OCI-LY1 (cell line): ENCODE results near the gene CFAP97D2.
"Not testable (repeated sequence)": the region's sequence is repeated elsewhere in the genome, so short reads cannot be mapped to it uniquely, and the experiment has no call there.

Source experiments
- H2AFZ ChIP-seq: fragments of 200-600 bp; sonication (generic), shearing (Covaris generic); 2 replicates; pipeline ENCODE4 v1.6.0; 2014; ENCODE audit warnings: antibody characterized with exemption, mild to moderate bottlenecking, low read length
- H3F3A ChIP-seq: fragments of 200-600 bp; sonication (generic), shearing (Covaris generic); 2 replicates; pipeline ENCODE4 v1.6.0; 2014; ENCODE audit warnings: mild to moderate bottlenecking, antibody characterized with exemption, low read length, moderate library complexity; ENCODE audit not compliant: insufficient read depth
- H3K27ac ChIP-seq: fragments of 200-600 bp; sonication (generic); 2 replicates; pipeline ENCODE4 v1.5.1; 2014; ENCODE audit warnings: low read length, mixed run types, mild to moderate bottlenecking, low read depth; ENCODE audit not compliant: poor library complexity, severe bottlenecking
- H3K27me3 ChIP-seq: fragments of 200-600 bp; sonication (generic); 2 replicates; pipeline ENCODE4 v1.6.0; 2014; ENCODE audit warnings: antibody characterized with exemption, mild to moderate bottlenecking, low read length, moderate library complexity; ENCODE audit not compliant: insufficient read depth
- H3K36me3 ChIP-seq: fragments of 200-600 bp; sonication (generic); 2 replicates; pipeline ENCODE4 v1.6.1; 2014; ENCODE audit warnings: mild to moderate bottlenecking, antibody characterized with exemption, low read length, moderate library complexity, mixed read lengths; ENCODE audit not compliant: insufficient read depth
- H3K4me1 ChIP-seq: fragments of 200-600 bp; sonication (generic); 2 replicates; pipeline ENCODE4 v1.5.1; 2014; ENCODE audit warnings: mild to moderate bottlenecking, low read length, moderate library complexity; ENCODE audit not compliant: insufficient read depth, severe bottlenecking
- H3K4me2 ChIP-seq: fragments of 200-600 bp; sonication (generic), shearing (Covaris generic); 2 replicates; pipeline ENCODE4 v1.6.1; 2014; ENCODE audit warnings: low read length
- H3K4me3 ChIP-seq: fragments of 200-600 bp; sonication (generic); 2 replicates; pipeline ENCODE4 v1.5.1; 2014; ENCODE audit warnings: low read length, low read depth, mild to moderate bottlenecking, mixed read lengths; ENCODE audit not compliant: poor library complexity, severe bottlenecking
- H3K79me2 ChIP-seq: fragments of 200-600 bp; shearing (Covaris generic); 2 replicates; pipeline ENCODE4 v1.6.1; 2016; ENCODE audit warnings: mixed run types, low read length, mixed read lengths; ENCODE audit not compliant: insufficient read depth
- H3K9ac ChIP-seq: fragments of 200-600 bp; sonication (generic), shearing (Covaris generic); 2 replicates; pipeline ENCODE4 v1.6.1; 2014; ENCODE audit warnings: mild to moderate bottlenecking, low read length, mixed read lengths
- H3K9me2 ChIP-seq: fragments of 200-600 bp; sonication (generic), shearing (Covaris generic); 2 replicates; pipeline ENCODE4 v1.6.1; 2014; ENCODE audit warnings: low read depth, mild to moderate bottlenecking, low read length, mixed read lengths
- H3K9me3 ChIP-seq: fragments of 200-600 bp; shearing (Covaris generic); 2 replicates; pipeline ENCODE4 v1.6.1; 2014; ENCODE audit warnings: low read length, mixed read lengths
- H4K20me1 ChIP-seq: fragments of 200-600 bp; sonication (generic), shearing (Covaris generic); 2 replicates; pipeline ENCODE4 v1.6.0; 2016; ENCODE audit warnings: mild to moderate bottlenecking, low read length; ENCODE audit not compliant: insufficient read depth
- CTCF ChIP-seq: fragments of 200-600 bp; sonication (generic), shearing (Covaris generic); IDR thresholded peaks from 2 replicates; pipeline ENCODE4 v1.5.1; 2017; ENCODE audit warnings: mild to moderate bottlenecking, antibody characterized with exemption, low read length, moderate library complexity, mixed read lengths
- EZH2 ChIP-seq: fragments of 200-600 bp; sonication (generic), shearing (Covaris generic); IDR thresholded peaks from 2 replicates; pipeline ENCODE4 v1.8.0; 2017; ENCODE audit warnings: borderline replicate concordance, mixed run types, mild to moderate bottlenecking, antibody characterized with exemption, low read length, moderate library complexity, mixed read lengths

The CFAP97D2 gene

GRCh38 chr13:114146629-114147028, 32.4 kb upstream of the CFAP97D2 start:
- H3K9me3 ChIP-seq = no peaks in the 10 kb centered on the region
- no peak overlapping the region for H3K4me2 ChIP-seq
- H3K79me2 ChIP-seq = no peaks in the 10 kb centered on the region
- TF ChIP-seq CTCF (peak; percentile 47; the same call in 1 of the 2 replicates), EZH2 (no peak)
- H4K20me1 ChIP-seq = no peaks in the 10 kb centered on the region
- H3K27ac ChIP-seq = peak overlapping the region; percentile 58
- H3F3A ChIP-seq = no peaks in the 10 kb centered on the region
- H3K4me1 ChIP-seq = peaks cover 76% of the 10 kb centered on the region
- no peaks in the 10 kb centered on the region for H3K36me3 ChIP-seq
- H2AFZ ChIP-seq = no peak overlapping the region
- no peak overlapping the region for H3K4me3 ChIP-seq
- H3K27me3 ChIP-seq = peaks cover 5% of the 10 kb centered on the region; the same call in 1 of the 2 replicates
- no peaks in the 10 kb centered on the region for H3K9me2 ChIP-seq
- H3K9ac ChIP-seq = no peak overlapping the region

GRCh38 chr13:114147803-114148520, 31.1 kb upstream of the CFAP97D2 start:
- no peaks in the 10 kb centered on the region for H3K36me3 ChIP-seq
- H3K27me3 ChIP-seq = no peaks in the 10 kb centered on the region
- H3K4me3 ChIP-seq = no peak overlapping the region
- no peak overlapping the region for H3K9ac ChIP-seq
- peak overlapping the region; percentile 78 for H3K27ac ChIP-seq
- no peaks in the 10 kb centered on the region for H4K20me1 ChIP-seq
- peaks cover 69% of the 10 kb centered on the region for H3K4me1 ChIP-seq
- H3K9me3 ChIP-seq = no peaks in the 10 kb centered on the region
- H3K9me2 ChIP-seq = no peaks in the 10 kb centered on the region
- H3K79me2 ChIP-seq = no peaks in the 10 kb centered on the region
- no peaks in the 10 kb centered on the region for H3F3A ChIP-seq
- no peak overlapping the region; the same call in 1 of the 2 replicates for H3K4me2 ChIP-seq
- TF ChIP-seq EZH2 = no peak
- no peak for TF ChIP-seq CTCF
- H2AFZ ChIP-seq = no peak overlapping the region

GRCh38 chr13:114148521-114148855, 30.6 kb upstream of the CFAP97D2 start:
- no peak for TF ChIP-seq CTCF
- TF ChIP-seq EZH2 = no peak
- Histone ChIP-seq H4K20me1 (no peaks in the 10 kb centered on the region), H3K36me3 (no peaks in the 10 kb centered on the region), H3K79me2 (no peaks in the 10 kb centered on the region), H3K27ac (peak overlapping the region; percentile 78), H3K4me1 (peaks cover 64% of the 10 kb centered on the region), H3K9me3 (no peaks in the 10 kb centered on the region), H3F3A (no peaks in the 10 kb centered on the region), H3K4me2 (peak overlapping the region; percentile 7; the same call in 1 of the 2 replicates), H3K9ac (no peak overlapping the region; the same call in 1 of the 2 replicates), H2AFZ (no peak overlapping the region), H3K4me3 (no peak overlapping the region), H3K27me3 (no peaks in the 10 kb centered on the region), H3K9me2 (no peaks in the 10 kb centered on the region)

GRCh38 chr13:114148886-114149285, 30.2 kb upstream of the CFAP97D2 start:
- not testable (repeated sequence) for H2AFZ ChIP-seq, H3F3A ChIP-seq, H3K79me2 ChIP-seq, H3K36me3 ChIP-seq, H3K4me3 ChIP-seq, H3K9ac ChIP-seq, H4K20me1 ChIP-seq, H3K9me2 ChIP-seq, H3K27me3 ChIP-seq, H3K9me3 ChIP-seq
- Histone ChIP-seq H3K27ac (peak overlapping the region; percentile 78), H3K4me1 (peaks cover 60% of the 10 kb centered on the region), H3K4me2 (peak overlapping the region; percentile 7; the same call in 1 of the 2 replicates)
